Breast epithelium (tissue), 3 donors: ENCODE data around the gene FRMD4A.

ENCODE experiments used
- CTCF ChIP-seq, 3 donors: fragments of 450-650 bp; IDR thresholded peaks; one replicate each; pipeline ENCODE4 v1.5.1; 2016 to 2017; ENCODE audit warnings: antibody characterized with exemption in 3 of 3, mild to moderate bottlenecking in 3 of 3, moderate library complexity in 3 of 3
- POLR2A ChIP-seq: fragments of 450-650 bp; IDR thresholded peaks from one replicate; pipeline ENCODE4 v1.6.1; 2016; ENCODE audit warnings: antibody characterized with exemption, mild to moderate bottlenecking, moderate library complexity
- POLR2AphosphoS5 ChIP-seq, 3 donors: sonication (generic); formaldehyde crosslinking; IDR thresholded peaks; one replicate each; pipeline ENCODE4 v1.6.1; 2017; ENCODE audit warnings: antibody characterized with exemption in 3 of 3

DNA sequence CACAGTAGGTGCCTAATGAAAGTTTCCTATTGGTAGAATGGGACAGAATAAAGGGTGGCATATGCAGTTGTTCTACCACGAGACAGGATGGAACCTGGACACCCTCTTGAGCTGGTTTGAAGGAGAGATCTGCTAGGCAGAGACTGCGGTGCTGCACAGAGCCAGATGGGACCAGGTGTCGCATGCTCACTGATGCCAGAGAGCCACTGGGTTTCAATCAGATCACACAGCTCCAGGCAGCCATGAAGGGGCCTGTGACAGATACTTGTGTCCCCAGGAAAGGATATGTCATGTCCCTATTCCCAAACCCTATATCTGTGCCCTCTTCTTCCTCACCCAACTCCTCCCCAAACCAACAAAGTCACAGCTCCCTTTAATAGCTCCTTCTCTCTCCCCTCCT lies 508.2 kb downstream of the FRMD4A start:
- TF ChIP-seq CTCF (IDR thresholded peaks at IDR 0.05) (no peak), POLR2A (no peak), POLR2AphosphoS5 (IDR thresholded peaks at IDR 0.05) (no peak)
